ENCODE results near the gene SELENOO.

Gene SELENOO

GRCh38 chr22:50171965-50172421 is 28.8 kb upstream of the SELENOO start:
- no peak for DNase-seq (ENCODE audit: low read depth)

- DNase-seq (ENCODE audit: low read depth) = no peak
Observed at GRCh38 chr22:50173311-50173982, 27.4 kb upstream of the SELENOO start.

DNA sequence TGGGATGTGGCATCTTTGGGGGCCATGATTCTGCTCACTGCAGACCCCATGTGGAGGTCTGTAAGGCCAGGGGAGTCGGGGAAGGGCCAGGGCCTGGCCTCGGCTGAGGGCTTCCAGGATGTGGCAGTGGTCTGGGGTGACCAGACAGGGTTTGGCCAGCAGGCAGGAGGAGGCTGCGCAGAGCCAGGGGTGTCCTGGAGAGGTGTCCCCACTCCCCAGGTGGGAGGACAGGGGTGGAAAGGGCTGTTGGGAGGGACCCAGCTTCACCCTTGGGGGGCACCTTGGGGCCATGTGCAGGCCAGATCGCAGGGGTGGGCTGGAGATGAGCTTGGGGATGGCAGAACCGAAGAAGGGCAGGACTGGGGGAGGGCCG is 26.8 kb upstream of the SELENOO start:
- no peak for DNase-seq (ENCODE audit: low read depth)

DNA sequence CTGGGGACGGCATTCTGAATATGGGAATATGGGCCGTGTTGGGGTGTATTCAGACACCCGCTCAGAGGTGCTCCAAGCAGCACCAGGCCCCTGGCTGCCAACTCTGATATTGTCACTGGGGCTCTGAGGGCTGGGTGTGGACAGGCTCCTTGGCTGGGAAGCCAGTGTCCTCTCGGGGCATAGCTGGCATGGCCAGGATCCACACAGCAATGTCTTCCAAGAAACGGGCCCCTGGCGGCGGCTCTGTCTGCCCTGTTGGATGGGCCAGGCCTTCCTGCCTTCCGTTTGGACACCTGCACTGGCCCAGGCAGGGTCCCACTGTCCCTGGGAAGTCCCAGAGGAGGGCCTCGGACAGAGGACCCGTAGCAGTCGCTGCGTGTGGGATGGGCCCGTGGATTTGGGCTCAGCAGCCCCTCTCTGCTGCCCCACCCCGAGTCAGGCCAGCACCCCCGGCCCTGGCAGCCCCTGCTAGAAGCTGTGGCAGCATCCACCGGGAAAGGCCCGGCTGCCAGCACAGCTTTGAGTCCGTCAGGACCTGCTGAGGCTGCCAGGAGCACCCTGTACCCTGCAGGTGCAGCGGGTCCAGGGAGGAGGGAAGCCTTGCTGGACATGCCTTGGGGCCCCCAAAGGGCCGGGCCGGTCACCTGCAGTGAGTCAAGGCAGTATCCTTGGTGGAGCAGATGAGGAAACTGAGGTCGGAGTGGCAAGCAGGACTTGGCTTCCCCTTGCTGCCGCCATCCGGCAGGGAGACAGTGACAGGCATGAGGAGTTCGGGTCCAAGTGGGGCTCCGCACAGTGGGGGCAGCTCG is 26.2 kb upstream of the SELENOO start:
- no peak for DNase-seq (ENCODE audit: low read depth)

GRCh38 chr22:50175191-50175461 is 25.7 kb upstream of the SELENOO start:
- DNase-seq (ENCODE audit: low read depth) = no peak

- DNase-seq (ENCODE audit: low read depth) = no peak
Observed at GRCh38 chr22:50175921-50176849, 24.6 kb upstream of the SELENOO start.

DNA sequence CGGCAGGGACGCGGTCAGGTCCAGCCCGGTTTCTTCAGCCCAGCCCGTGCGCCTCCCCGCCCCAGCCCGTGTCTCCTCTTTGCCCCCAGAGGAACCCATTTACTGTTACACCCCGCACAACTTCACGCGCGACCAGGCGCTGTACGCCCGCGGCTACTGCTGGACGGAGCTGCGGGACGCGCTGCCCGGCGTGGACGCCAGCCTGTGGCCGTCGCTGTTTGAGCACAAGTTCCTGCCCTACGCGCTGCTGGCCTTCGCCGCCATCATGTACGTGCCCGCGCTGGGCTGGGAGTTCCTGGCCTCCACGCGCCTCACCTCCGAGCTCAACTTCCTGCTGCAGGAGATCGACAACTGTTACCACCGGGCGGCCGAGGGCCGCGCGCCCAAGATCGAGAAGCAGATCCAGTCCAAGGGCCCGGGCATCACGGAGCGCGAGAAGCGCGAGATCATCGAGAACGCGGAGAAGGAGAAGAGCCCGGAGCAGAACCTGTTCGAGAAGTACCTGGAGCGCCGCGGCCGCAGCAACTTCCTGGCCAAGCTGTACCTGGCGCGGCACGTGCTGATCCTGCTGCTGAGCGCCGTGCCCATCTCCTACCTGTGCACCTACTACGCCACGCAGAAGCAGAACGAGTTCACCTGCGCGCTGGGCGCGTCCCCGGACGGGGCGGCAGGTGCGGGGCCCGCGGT is 23.8 kb upstream of the SELENOO start:
- no peak for DNase-seq (ENCODE audit: low read depth)

DNA sequence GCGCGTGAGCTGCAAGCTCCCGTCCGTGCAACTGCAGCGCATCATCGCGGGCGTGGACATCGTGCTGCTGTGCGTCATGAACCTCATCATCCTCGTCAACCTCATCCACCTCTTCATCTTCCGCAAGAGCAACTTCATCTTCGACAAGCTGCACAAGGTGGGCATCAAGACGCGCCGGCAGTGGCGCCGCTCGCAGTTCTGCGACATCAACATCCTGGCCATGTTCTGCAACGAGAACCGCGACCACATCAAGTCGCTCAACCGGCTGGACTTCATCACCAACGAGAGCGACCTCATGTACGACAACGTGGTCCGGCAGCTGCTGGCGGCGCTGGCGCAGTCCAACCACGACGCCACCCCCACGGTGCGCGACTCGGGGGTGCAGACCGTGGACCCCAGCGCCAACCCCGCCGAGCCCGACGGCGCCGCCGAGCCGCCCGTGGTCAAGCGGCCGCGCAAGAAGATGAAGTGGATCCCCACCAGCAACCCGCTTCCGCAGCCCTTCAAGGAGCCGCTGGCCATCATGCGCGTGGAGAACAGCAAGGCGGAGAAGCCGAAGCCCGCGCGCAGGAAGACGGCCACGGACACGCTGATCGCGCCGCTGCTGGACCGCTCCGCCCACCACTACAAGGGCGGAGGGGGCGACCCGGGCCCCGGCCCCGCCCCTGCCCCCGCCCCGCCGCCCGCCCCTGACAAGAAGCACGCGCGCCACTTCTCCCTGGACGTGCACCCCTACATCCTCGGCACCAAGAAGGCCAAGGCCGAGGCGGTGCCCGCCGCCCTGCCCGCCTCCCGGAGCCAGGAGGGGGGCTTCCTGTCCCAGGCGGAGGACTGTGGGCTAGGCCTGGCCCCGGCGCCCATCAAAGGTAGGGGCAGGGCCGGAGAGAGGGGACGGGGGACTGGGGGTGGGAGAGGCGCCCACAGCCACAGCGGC is 23.0 kb upstream of the SELENOO start:
- no peak for DNase-seq (ENCODE audit: low read depth)

- DNase-seq (ENCODE audit: low read depth) = no peak
Observed at GRCh38 chr22:50178471-50178864, 22.3 kb upstream of the SELENOO start.

DNA sequence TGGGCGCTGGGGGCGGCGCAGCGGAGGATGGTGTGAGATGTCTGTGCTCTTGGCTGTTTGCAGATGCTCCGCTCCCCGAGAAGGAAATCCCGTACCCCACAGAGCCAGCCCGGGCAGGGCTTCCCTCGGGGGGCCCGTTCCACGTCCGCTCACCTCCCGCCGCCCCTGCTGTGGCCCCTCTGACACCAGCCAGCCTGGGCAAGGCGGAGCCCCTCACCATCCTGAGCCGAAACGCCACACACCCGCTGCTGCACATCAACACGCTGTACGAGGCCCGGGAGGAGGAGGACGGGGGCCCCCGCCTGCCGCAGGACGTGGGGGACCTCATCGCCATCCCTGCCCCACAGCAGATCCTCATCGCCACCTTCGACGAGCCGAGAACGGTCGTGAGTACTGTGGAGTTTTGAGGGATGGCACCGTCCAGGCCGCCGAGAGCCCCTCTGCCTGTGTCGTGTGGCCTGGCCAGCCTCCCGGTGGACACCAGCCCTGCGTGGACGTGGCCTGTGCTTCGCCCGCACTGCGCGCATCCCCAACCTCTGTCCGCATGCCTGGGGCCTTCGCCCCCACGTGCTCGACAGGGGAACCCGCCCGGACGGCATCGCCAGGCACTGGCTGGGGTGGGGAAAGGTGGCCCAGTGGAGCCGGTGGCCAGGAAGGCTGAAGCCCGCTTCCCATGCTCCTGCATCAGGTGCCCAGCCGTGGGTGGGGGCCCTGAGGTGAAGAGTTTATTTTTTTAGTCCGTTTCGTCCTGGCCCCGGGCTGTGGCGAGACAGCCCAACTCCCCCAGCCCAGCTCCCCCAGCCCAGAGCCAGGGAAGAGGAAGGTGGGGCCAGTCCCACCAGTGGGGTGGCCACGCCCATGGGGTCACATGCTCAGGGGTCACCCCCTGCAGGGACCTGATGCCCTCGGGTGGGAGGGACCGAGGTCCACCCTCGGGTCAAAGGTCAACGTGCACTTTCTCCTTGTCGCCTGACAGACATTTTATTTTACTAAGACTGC is 21.6 kb upstream of the SELENOO start:
- no peak for DNase-seq (ENCODE audit: low read depth)

DNA sequence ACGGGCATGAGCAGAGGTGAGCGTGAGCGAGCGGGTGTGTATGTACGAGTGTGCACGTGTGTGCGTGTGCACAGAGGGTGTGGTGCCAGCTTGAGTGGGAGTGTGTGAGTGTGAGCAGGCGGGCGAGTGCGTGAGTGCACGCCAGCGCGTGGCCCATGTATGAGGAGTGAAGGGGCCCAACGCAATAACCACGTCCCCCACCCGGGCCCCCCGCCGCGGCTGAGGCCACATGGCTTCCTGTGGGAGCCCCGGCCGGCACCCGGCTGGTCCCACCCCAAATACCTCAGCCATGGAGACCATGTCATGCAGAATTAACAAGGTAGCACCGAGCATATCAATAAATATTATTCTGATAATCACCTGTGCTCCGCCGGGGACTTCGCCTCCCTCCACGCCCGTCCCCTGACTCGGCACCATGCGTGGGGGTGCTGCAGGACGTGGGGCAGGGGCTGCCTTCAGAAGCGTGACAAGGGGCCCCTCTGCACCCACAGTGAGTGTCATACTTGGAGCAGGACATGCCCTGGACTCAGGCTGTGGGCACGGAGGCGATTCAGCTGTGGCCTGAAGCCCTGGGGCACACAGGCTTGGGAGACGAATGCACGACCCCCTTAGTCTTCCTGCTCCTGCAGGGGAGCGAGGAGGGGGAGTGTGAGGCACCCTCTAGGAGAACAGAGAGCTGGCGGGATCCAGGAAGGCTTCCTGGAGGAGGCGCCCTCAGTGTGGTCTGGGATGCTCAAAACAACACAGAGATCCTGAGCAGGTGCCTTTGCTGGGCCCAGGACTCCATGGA is 20.7 kb upstream of the SELENOO start:
- DNase-seq (ENCODE audit: low read depth) = no peak

DNA sequence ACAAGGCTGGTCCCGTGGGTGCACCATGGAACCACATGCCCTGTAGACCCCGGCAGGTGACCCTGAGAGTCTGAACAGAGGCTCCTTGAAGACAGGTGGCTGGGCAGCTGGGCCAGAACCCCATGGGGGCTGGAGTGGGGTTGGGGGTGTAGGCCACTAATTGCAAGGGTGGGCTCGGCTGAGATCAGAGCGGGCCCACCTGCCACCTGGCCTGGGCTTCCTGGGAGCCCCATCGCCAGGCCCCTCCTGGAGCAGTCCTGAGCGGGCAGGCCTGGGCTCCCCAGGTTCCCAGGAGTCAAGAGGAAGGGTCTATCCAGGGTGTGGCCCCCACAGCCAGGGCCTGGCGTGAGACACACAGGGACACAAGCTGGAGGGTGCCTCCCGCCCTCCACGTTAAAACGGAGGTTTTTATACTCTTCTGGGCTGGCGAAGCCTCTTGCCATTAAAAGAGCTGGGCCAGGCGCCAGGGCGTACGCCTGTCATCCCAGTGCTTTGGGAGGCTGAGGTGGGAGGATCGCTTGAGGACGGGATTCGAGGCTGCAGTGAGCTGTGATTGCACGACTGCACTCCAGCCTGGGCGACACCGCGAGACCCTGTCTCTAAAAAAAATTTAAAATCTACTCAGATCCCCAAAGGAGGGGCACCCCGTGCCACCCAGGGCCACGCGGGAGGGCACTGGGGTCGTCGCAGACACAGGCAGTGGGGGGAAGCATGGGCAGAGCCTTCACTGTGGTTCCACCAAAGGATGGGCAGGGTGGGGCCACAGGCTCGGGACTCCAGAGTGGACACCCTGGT is 19.9 kb upstream of the SELENOO start:
- no peak for DNase-seq (ENCODE audit: low read depth)

GRCh38 chr22:50182176-50183081 is 18.4 kb upstream of the SELENOO start:
- no peak for DNase-seq (ENCODE audit: low read depth)

DNA sequence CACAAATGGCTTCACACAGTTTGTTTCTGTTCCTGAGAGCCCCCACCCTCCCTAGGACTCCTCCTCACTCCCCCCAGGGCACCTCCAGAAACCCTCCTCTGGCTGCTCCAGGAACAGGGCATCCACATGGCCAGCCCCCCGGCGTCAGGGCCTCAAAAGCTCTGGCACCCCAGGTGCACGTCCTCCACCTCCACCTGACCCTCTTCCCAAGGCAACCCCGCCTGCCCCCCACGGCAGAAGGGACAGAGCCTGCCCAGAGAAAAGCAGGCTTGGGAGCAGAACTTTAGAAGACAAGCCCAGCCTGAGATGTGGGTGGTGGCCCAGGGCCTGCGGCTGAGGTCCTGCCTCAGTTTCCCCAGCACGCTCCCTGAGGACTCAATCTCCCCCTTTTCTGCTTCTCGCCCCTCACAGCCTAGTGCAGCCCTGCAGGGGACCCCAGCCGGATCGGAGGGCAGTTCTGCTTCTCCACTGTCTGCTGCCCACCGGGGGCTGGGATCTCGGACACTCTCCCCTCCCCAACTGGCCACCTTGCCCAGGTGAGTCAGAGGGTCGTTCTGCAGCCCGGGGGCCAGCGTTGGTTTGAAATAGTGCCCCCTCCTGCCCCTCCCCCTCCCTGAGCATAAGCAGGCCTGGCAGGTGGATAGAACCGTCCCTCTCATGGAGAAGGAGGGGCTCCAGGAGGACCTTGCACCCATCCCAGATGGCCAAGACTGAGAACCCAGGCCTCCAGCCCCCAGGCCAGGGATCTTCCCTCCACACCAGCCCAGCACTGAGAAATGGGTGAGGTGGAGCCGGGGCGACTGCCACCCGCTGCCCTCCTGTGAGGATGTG is 17.5 kb upstream of the SELENOO start:
- no peak for DNase-seq (ENCODE audit: low read depth)

DNA sequence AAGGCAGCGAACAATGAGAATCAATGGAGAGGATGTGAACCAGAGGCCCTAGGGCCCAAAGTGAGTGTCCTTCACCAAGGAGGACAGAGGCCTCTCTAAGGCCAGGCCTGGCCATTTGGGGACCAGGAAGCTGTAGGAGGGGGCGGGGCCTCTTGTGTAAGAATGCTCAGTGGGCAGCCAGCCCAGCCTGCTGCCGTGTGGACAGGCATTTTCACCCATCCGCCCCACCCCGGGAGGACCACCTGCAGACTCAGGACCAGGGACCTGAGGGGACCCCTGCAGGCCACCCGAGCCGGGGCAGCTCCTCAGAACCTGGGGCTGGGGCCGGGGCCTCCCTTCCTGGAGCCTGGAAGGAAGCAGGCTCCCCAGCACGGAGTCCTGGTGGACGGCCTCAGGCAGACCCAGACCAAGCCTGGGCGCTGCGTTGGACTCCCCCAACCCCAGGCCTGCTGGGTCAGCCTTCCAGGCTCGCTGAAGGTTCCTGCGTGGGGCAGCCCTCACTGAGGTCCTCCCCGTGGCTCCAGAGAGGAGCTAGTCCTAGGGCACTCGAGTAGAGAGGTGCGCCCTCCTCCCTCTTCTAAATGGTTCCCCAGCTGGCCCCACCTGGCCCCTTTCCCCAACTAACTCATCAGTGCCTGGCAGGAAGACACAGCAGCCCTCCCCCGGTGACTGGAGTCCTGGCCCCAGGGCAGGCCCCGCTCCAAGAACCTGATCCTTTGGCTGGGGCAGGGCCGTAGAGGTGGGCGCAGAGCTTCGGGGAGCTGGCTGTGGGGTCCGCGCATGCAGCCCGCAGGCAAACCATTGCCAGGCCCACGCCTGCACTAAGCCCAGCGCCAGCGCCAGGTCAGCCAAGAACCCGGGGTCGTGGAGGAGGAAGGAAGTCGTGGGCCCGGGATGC is 16.6 kb upstream of the SELENOO start:
- DNase-seq (ENCODE audit: low read depth) = peak; percentile 80
